Ovary (tissue), 9 donors: Measurements from ENCODE around the gene ZNF710. TPM values are rescaled to one million over a fixed set of nuclear protein-coding genes. Genes with fewer than 3 reads are reported as not detected.

Experiments used
- DNase-seq, 5 donors: peaks; one replicate each; pipeline ENCODE4 v3.0.0-alpha.2; 2019 to 2020
- H3K27ac ChIP-seq, 2 donors: fragments of 200-600 bp; one replicate each; pipeline versions ENCODE4 v1.5.1 to v1.8.0; 2019 to 2022
- H3K27me3 ChIP-seq: fragments of 200-600 bp; one replicate; pipeline ENCODE4 v1.8.0; 2022
- H3K36me3 ChIP-seq: fragments of 200-600 bp; sonication (generic); one replicate; pipeline ENCODE4 v1.5.1; 2019
- H3K4me1 ChIP-seq: one replicate; pipeline ENCODE4 v1.8.1; 2013; ENCODE audit warnings: mild to moderate bottlenecking, moderate library complexity; ENCODE audit not compliant: insufficient read depth
- H3K4me3 ChIP-seq: fragments of 200-600 bp; sonication (generic); one replicate; pipeline ENCODE4 v1.5.1; 2017
- H3K9me3 ChIP-seq, 2 donors: fragments of 200-600 bp in 1 of 2; sonication (generic) in 1 of 2; one replicate each; pipeline versions ENCODE4 v1.5.1 to v1.8.1; 2013 to 2019; ENCODE audit warnings: mild to moderate bottlenecking in 1 of 2, moderate library complexity in 1 of 2
- CTCF ChIP-seq, 3 donors: fragments of 450-650 bp in 2 of 3; fragments of 200-600 bp in 1 of 3; IDR thresholded peaks; one replicate each; pipeline versions ENCODE4 v1.5.1 to v1.8.0; 2016 to 2022; ENCODE audit warnings: antibody characterized with exemption in 3 of 3, mild to moderate bottlenecking in 1 of 3
- EP300 ChIP-seq: sonication (generic); formaldehyde crosslinking; IDR thresholded peaks from one replicate; pipeline ENCODE4 v1.6.1; 2017; ENCODE audit warnings: antibody characterized with exemption
- POLR2A ChIP-seq: fragments of 450-650 bp; IDR thresholded peaks from one replicate; pipeline ENCODE4 v1.6.1; 2017; ENCODE audit warnings: antibody characterized with exemption, mild to moderate bottlenecking, moderate library complexity
- WGBS, 3 donors: extraction: QIAGEN DNeasy Blood & Tissue Kit in 1 of 3; methylation state at CpG; one replicate each; pipeline versions ENCODE4 v1.1.5 to v1.1.7; 2013 to 2017; 5-methylcytosine and 5-hydroxymethylcytosine counted together
- intact Hi-C, 4 donors: fragments of 100-400 bp; cut with DNase I; formaldehyde crosslinking; loops; one replicate each; pipeline versions ENCODE4 v1.11.0 to v1.15.1; 2022 to 2023
- polyA plus RNA-seq, 2 donors: library from polyadenylated mRNA; stranded (reverse); fragments of 200-250 nt in 1 of 2; fragments of 350-450 nt in 1 of 2; fragmentation: Illumina TruSeq in 1 of 2; extraction: RNeasy Lipid Tissue Mini Kit (QIAGEN cat#74804) in 1 of 2; gene quantifications; one replicate each; pipeline ENCODE4 v1.2.3, GENCODE V29; 2013 to 2014
- total RNA-seq, 7 donors: library from RNA; depleted of rRNA in 2 of 7; stranded (reverse); fragments of >200 nt in 2 of 7; fragmentation: NEBNext Ultra II Directional in 3 of 7; extraction: Animal tissue kit (Norgen Biotek cat#: 25700) in 3 of 7; gene quantifications; one replicate each; pipeline versions ENCODE4 v1.1.0 to v1.2.4, GENCODE V29; 2016 to 2023
- donor health status: DM: no; HTN: no; CAD: no; lungs with moderate emphysema.
- donor health status: DM: no; HTN: no; CAD: no.
- donor health status: Bipolar disorder and iron deficiency.
- donor health status: DM: yes; HTN: yes; CAD: no.
- donor health status: DM: no; HTN: no; CAD: no.
- donor health status: DM: yes; HTN: yes; CAD: no.

The ZNF710 gene
- total and polyA plus RNA-seq, 9 donors: 6.8 to 19.7 (median 14.4) TPM

- no peak overlapping the region for H3K27ac ChIP-seq
- no peak for DNase-seq
- 72 to 78% (median 76%) methylated on average over 14 of the region's 14 CpGs for WGBS, 3 donors
- no peak overlapping the region for H3K4me3 ChIP-seq
- no peaks in the 10 kb centered on the region for H3K36me3 ChIP-seq
- peaks cover 22% of the 10 kb centered on the region for H3K4me1 ChIP-seq
- intact Hi-C loops: no loop called here
- no peaks in the 10 kb centered on the region for H3K9me3 ChIP-seq
- TF ChIP-seq CTCF (IDR thresholded peaks at IDR 0.05): no peak
- no peaks in the 10 kb centered on the region for H3K27me3 ChIP-seq
Measured at GRCh38 chr15:90037961-90038631, 37.0 kb downstream of the ZNF710 start.

GRCh38 chr15:90038632-90039095 is 37.5 kb downstream of the ZNF710 start:
- DNase-seq: no peak
- H3K4me1 ChIP-seq: peaks cover 18% of the 10 kb centered on the region
- intact Hi-C loops: no loop called here

GRCh38 chr15:90039996-90040395 is 38.9 kb downstream of the ZNF710 start:
- no peaks in the 10 kb centered on the region for H3K27me3 ChIP-seq

More at GRCh38 chr15:90038632-90039095, 37.5 kb downstream of the ZNF710 start:
- H3K4me3 ChIP-seq: no peak overlapping the region
- H3K27ac ChIP-seq: no peak overlapping the region
- WGBS, 3 donors: 78 to 91% (median 87%) methylated on average over 3 of the region's 3 CpGs
- H3K9me3 ChIP-seq: no peaks in the 10 kb centered on the region
- H3K27me3 ChIP-seq: no peaks in the 10 kb centered on the region
- TF ChIP-seq CTCF (IDR thresholded peaks at IDR 0.05) (no peak), POLR2A (no peak), EP300 (no peak)
- H3K36me3 ChIP-seq: no peaks in the 10 kb centered on the region

GRCh38 chr15:90040618-90041017 is 39.5 kb downstream of the ZNF710 start:
- intact Hi-C loops: no loop called here
- 34 to 50% (median 45%) methylated on average over 6 of the region's 6 CpGs for WGBS, 3 donors
- TF ChIP-seq CTCF (IDR thresholded peaks at IDR 0.05) (no peak), EP300 (no peak), POLR2A (no peak)
- Histone ChIP-seq H3K4me3 (no peak overlapping the region), H3K4me1 (peaks cover 6% of the 10 kb centered on the region), H3K27ac (no peak overlapping the region), H3K36me3 (no peaks in the 10 kb centered on the region), H3K9me3 (no peaks in the 10 kb centered on the region), H3K27me3 (no peaks in the 10 kb centered on the region)
- no peak for DNase-seq

More at GRCh38 chr15:90039996-90040395, 38.9 kb downstream of the ZNF710 start:
- 58 to 67% (median 64%) methylated on average over 5 of the region's 5 CpGs for WGBS, 3 donors
- Histone ChIP-seq H3K27ac (no peak overlapping the region), H3K4me3 (no peak overlapping the region), H3K4me1 (peaks cover 8% of the 10 kb centered on the region), H3K36me3 (no peaks in the 10 kb centered on the region), H3K9me3 (no peaks in the 10 kb centered on the region)
- DNase-seq: peak in 1 of 5 donors; percentile 6
- no peak for TF ChIP-seq POLR2A
- TF ChIP-seq CTCF (IDR thresholded peaks at IDR 0.05): no peak
- TF ChIP-seq EP300: no peak
- intact Hi-C loops: no loop called here
